Measurements from ENCODE around the gene JMJD4.

The JMJD4 gene, protein sequence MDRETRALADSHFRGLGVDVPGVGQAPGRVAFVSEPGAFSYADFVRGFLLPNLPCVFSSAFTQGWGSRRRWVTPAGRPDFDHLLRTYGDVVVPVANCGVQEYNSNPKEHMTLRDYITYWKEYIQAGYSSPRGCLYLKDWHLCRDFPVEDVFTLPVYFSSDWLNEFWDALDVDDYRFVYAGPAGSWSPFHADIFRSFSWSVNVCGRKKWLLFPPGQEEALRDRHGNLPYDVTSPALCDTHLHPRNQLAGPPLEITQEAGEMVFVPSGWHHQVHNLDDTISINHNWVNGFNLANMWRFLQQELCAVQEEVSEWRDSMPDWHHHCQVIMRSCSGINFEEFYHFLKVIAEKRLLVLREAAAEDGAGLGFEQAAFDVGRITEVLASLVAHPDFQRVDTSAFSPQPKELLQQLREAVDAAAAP

DNA sequence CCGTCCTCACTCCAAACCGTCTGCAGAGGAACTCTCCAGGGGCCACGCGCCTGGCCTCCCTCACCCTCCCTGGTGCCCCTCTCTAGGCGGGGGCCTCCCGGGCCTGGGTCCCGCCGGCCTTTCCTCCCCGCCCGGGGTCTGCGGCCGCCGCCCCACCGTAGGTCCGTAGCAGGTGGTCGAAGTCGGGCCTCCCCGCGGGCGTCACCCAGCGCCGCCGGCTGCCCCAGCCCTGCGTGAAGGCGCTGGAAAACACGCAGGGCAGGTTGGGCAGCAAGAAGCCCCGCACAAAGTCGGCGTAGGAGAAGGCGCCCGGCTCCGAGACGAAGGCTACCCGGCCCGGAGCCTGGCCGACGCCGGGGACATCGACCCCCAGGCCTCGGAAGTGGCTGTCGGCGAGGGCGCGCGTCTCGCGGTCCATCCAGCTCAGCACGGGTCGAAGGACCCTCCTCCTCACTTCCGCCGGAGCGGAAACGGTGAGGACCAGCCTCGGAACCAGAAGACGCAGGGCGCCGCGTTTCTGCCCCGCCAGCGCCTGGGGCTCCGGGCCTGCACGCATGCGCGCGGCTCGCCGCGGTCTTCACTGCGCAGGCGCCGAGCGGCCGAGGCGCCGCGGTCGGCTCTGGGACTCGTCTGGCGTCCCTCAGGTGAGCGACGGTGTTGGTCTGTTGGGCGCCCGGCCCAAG, at the start of gene JMJD4, which contains the start of gene SNAP47:
Gene JMJD4, minus strand, starts transcription at position 447 of the 683 bp plus-strand sequence. Its CDS starts 29 bp downstream, at position 418.
Gene SNAP47, plus strand, starts transcription at position 580 of the 683 bp plus-strand sequence. CDS start 12,302 bp downstream, outside the sequence.
- Histone ChIP-seq H3K9ac (ENCODE audit: low read length) (peak within 1 kb of the TSS; percentile 95), H3K27me3 (replicated peaks; ENCODE audit: control insufficient read depth, insufficient read depth, low read length) (no peaks in the 10 kb centered on the region), H3K4me1 (ENCODE audit: control insufficient read depth, insufficient read depth, low read length) (peaks cover 18% of the 10 kb centered on the region), H3K36me3 (ENCODE audit: control insufficient read depth, insufficient read depth, low read length, severe bottlenecking) (peaks cover 21% of the 10 kb centered on the region), H3K4me3 (ENCODE audit: low read length) (peak within 1 kb of the TSS; percentile 98), H3K9me3 (ENCODE audit: control insufficient read depth, low read length) (no peaks in the 10 kb centered on the region)
- DNase-seq (ENCODE audit: low read depth) = peak; percentile 96

DNA sequence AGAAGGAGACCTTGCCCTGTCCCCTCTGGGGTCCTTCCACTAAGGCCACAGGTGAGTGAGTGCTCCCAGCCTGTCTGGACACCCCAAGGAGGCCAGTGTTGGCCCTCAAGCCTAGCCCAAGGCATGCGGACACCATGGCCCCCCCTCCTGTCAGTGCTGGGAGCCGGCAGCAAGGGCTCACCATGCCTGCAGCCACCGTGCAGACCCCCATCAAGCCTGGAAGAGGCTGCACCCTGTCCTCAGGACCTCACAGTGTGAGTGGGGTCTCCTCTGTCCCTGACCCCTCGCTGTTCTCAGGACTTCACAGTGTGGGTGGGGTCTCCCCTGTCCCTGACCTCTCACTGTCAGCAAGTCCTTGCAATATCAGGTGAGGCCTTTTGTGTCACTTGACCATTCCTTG, 47.1 kb upstream of the JMJD4 start:
- Histone ChIP-seq H3K27me3 (replicated peaks; ENCODE audit: control insufficient read depth, insufficient read depth, low read length) (peaks cover 4% of the 10 kb centered on the region), H3K9ac (ENCODE audit: low read length) (no peak overlapping the region), H3K4me1 (ENCODE audit: control insufficient read depth, insufficient read depth, low read length) (peaks cover 16% of the 10 kb centered on the region), H3K4me3 (ENCODE audit: low read length) (no peak overlapping the region), H3K9me3 (ENCODE audit: control insufficient read depth, low read length) (no peaks in the 10 kb centered on the region), H3K36me3 (ENCODE audit: control insufficient read depth, insufficient read depth, low read length, severe bottlenecking) (no peaks in the 10 kb centered on the region)
- DNase-seq (ENCODE audit: low read depth) = no peak

DNA sequence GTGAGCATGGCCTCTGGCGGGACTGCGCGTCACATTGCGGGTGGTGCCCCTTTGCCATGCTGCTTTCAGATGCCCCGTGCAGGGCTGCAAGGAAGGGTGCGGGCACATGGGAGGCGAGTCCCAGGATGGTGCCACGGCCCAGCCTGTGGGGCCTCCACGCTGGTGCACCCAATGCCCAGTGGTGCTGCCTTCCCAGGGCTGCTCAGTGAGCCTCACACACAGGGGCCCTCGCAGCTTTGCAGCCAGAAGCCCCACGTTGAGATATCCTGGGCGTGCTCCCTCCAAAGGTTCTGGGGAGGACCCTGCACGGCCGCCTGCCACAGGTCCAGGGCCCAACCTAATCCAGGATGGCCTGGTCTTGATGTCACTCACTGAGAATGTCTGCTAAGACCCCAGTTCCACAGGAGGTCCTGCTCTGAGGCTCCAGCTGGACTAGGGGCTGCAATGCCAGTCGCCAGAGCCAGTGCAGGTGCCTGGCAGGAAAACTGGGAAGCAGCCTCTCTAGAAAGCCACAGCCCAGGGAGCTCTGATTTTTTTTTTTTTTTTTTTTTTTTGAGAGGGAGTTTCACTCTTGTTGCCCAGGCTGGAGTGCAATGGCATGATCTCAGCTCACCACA, 46.3 kb upstream of the JMJD4 start:
- H3K4me1 ChIP-seq (ENCODE audit: control insufficient read depth, insufficient read depth, low read length) = peaks cover 9% of the 10 kb centered on the region
- no peak overlapping the region for H3K9ac ChIP-seq (ENCODE audit: low read length)
- no peaks in the 10 kb centered on the region for H3K9me3 ChIP-seq (ENCODE audit: control insufficient read depth, low read length)
- DNase-seq (ENCODE audit: low read depth) = no peak
- H3K27me3 ChIP-seq (replicated peaks; ENCODE audit: control insufficient read depth, insufficient read depth, low read length) = no peaks in the 10 kb centered on the region
- peaks cover 2% of the 10 kb centered on the region for H3K36me3 ChIP-seq (ENCODE audit: control insufficient read depth, insufficient read depth, low read length, severe bottlenecking)
- H3K4me3 ChIP-seq (ENCODE audit: low read length) = no peak overlapping the region

DNA sequence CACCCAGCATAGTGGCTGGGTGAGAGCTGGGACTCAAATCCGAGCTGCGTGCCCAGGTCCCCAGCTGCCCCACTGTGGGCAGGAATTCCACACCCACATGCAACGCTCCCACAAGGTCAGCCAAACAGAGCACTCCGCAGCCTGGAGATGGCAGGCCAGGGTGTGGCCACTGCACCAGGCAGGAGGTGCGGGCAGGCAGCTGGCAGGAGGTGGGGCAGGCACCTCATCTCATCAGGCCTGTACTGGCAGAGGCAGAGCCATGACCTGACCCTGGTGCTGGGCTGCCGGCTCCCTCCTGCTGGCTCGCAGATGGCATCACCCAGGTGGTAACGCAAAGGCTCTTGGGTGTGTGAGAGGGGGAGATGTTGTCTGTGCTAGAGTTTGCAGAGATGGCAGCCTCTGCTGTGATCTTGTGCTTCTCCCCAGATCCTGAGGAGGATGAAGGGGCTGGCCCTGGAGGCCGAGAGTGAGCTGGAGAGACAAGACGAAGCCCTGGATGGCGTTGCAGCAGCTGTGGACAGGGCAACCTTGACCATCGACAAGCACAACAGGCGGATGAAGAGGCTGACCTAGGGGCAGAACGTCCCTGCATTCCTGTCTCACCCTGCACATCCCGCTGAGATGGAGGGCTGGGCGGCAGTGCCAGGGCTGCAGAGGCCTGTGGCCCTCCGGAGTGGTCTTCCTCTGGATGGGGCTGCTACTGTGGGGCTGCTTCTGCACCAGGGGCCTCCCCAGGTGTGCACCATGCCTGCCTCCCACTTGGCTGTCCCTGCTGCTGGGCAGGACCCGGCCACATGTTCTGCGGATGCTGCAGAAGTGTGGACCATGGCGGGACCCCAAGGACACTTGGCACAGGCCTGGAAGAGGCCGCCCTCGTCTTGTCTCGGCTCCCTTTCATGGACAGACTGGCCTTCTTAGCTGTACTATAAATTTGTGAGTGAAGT, 45.3 kb upstream of the JMJD4 start:
- Histone ChIP-seq H3K9me3 (ENCODE audit: control insufficient read depth, low read length) (no peaks in the 10 kb centered on the region), H3K9ac (ENCODE audit: low read length) (no peak overlapping the region), H3K4me1 (ENCODE audit: control insufficient read depth, insufficient read depth, low read length) (peaks cover 9% of the 10 kb centered on the region), H3K27me3 (replicated peaks; ENCODE audit: control insufficient read depth, insufficient read depth, low read length) (no peaks in the 10 kb centered on the region), H3K4me3 (ENCODE audit: low read length) (no peak overlapping the region), H3K36me3 (ENCODE audit: control insufficient read depth, insufficient read depth, low read length, severe bottlenecking) (peaks cover 8% of the 10 kb centered on the region)
- DNase-seq (ENCODE audit: low read depth) = no peak

DNA sequence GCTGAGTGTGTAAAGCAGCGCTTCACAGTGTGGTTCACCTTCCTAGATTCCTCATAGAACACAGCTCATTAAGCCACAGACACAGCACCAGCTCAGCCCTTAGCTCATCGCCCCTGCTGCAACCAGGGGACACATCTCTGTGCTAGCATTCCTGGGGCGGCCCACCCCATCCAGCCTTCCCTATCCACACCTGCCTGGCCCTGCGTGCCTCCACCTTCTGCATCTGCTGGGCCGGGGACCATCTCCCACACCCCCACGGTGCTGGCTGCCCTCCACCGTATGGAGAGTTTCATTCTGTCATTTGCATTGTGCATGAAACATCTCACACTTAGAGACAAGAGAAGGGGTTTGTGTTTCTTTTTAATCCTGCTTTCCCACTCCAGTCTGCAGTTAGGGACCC, 44.6 kb upstream of the JMJD4 start:
- DNase-seq (ENCODE audit: low read depth) = no peak
- Histone ChIP-seq H3K36me3 (ENCODE audit: control insufficient read depth, insufficient read depth, low read length, severe bottlenecking) (peaks cover 8% of the 10 kb centered on the region), H3K9ac (ENCODE audit: low read length) (no peak overlapping the region), H3K9me3 (ENCODE audit: control insufficient read depth, low read length) (no peaks in the 10 kb centered on the region), H3K27me3 (replicated peaks; ENCODE audit: control insufficient read depth, insufficient read depth, low read length) (no peaks in the 10 kb centered on the region), H3K4me1 (ENCODE audit: control insufficient read depth, insufficient read depth, low read length) (peaks cover 13% of the 10 kb centered on the region), H3K4me3 (ENCODE audit: low read length) (no peak overlapping the region)

DNA sequence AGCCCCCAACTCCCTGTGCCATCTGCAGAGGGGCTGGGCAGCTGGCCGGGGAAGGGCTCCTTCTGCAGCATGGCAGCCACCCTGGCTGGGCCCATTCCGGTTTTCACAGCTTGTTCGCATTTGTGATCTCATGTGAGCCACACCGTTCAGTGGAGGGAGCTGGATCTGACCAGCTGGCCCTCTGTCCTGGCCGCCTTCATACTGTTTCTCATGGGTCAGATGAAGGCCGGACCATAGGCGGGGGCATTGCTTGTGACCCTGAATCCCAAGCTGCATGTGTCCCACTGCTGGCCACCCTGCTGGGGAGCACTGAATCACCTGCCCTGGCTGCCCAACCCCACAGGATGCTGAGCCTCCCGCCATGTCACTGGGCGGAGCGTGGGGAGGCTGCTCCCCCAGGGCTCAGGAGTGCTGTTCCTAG, 43.9 kb upstream of the JMJD4 start:
- Histone ChIP-seq H3K4me3 (ENCODE audit: low read length) (no peak overlapping the region), H3K27me3 (replicated peaks; ENCODE audit: control insufficient read depth, insufficient read depth, low read length) (no peaks in the 10 kb centered on the region), H3K36me3 (ENCODE audit: control insufficient read depth, insufficient read depth, low read length, severe bottlenecking) (peaks cover 8% of the 10 kb centered on the region), H3K9me3 (ENCODE audit: control insufficient read depth, low read length) (no peaks in the 10 kb centered on the region), H3K9ac (ENCODE audit: low read length) (no peak overlapping the region), H3K4me1 (ENCODE audit: control insufficient read depth, insufficient read depth, low read length) (peaks cover 15% of the 10 kb centered on the region)
- DNase-seq (ENCODE audit: low read depth) = no peak

DNA sequence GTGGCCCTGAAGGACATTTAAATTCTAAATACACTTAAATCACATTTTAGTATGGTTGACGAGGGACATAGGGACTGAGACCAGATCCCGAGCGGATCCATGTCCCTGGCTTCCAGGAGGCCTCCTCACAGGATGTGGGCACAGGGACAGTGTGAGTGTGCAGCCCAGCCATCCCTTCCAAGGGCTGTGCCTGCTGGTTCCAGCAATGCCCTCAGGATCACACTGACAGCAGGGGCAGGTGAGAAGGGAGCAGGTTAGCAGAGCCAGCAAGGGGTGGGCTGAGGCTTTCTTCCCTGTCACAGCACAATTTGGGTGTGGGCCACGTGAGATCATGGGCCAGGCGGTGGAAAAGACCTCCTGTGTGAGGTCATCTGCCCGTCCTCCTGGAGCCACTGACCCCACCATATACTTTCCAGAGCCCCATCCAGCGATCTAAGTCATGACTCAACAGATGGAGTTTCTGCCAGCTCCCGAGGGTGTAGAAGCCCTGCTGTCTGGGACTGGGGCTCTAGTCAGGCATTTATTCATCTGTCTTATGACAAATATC, 43.4 kb upstream of the JMJD4 start:
- DNase-seq (ENCODE audit: low read depth) = peak; percentile 64
- no peak overlapping the region for H3K4me3 ChIP-seq (ENCODE audit: low read length)
- peaks cover 8% of the 10 kb centered on the region for H3K36me3 ChIP-seq (ENCODE audit: control insufficient read depth, insufficient read depth, low read length, severe bottlenecking)
- H3K4me1 ChIP-seq (ENCODE audit: control insufficient read depth, insufficient read depth, low read length) = peaks cover 15% of the 10 kb centered on the region
- H3K9ac ChIP-seq (ENCODE audit: low read length) = no peak overlapping the region
- H3K9me3 ChIP-seq (ENCODE audit: control insufficient read depth, low read length) = no peaks in the 10 kb centered on the region
- H3K27me3 ChIP-seq (replicated peaks; ENCODE audit: control insufficient read depth, insufficient read depth, low read length) = no peaks in the 10 kb centered on the region

DNA sequence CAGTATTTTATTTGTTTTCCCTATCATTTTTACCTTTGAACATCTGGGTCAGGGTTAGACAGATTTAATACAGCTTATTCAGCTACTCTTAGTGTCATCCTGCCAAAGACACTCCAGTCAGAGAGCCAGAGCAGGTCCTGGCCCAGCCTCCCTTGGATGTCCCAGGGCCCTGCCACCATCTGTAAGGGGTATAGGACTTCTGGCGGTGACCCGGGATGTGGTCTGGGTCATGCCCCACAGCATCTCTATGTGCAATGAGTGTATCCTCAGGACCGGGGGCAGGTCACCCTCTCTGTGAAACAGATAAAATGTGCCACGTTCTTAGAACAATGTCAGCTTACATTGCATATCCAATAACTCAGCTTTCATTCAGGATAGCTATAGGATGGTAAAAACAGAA, 42.5 kb upstream of the JMJD4 start:
- no peak overlapping the region for H3K4me3 ChIP-seq (ENCODE audit: low read length)
- peaks cover 15% of the 10 kb centered on the region for H3K4me1 ChIP-seq (ENCODE audit: control insufficient read depth, insufficient read depth, low read length)
- H3K36me3 ChIP-seq (ENCODE audit: control insufficient read depth, insufficient read depth, low read length, severe bottlenecking) = peaks cover 8% of the 10 kb centered on the region
- H3K27me3 ChIP-seq (replicated peaks; ENCODE audit: control insufficient read depth, insufficient read depth, low read length) = no peaks in the 10 kb centered on the region
- H3K9ac ChIP-seq (ENCODE audit: low read length) = no peak overlapping the region
- DNase-seq (ENCODE audit: low read depth) = no peak
- H3K9me3 ChIP-seq (ENCODE audit: control insufficient read depth, low read length) = no peaks in the 10 kb centered on the region

DNA sequence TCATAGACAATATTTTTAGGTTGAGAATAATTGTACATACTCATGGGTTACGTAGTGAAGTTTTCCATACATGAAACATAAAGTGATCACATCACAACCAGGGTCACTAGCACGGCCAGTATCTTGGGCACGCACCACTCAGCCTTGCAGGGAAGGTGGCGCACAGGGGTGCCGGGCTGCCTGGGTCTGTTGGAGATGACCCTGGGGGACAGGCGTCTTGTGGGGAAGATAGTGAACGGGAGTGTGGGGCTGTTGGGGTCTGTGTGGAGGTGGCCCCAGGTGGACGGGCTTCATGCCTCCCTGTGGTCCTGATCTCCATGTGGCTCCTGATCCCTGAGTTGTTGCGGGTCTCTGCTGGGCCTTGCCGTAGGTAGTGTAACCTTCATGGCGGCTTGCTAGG, 42.1 kb upstream of the JMJD4 start:
- Histone ChIP-seq H3K4me3 (ENCODE audit: low read length) (no peak overlapping the region), H3K27me3 (replicated peaks; ENCODE audit: control insufficient read depth, insufficient read depth, low read length) (no peaks in the 10 kb centered on the region), H3K4me1 (ENCODE audit: control insufficient read depth, insufficient read depth, low read length) (peaks cover 15% of the 10 kb centered on the region), H3K36me3 (ENCODE audit: control insufficient read depth, insufficient read depth, low read length, severe bottlenecking) (peaks cover 12% of the 10 kb centered on the region), H3K9me3 (ENCODE audit: control insufficient read depth, low read length) (no peaks in the 10 kb centered on the region), H3K9ac (ENCODE audit: low read length) (no peak overlapping the region)
- no peak for DNase-seq (ENCODE audit: low read depth)

DNA sequence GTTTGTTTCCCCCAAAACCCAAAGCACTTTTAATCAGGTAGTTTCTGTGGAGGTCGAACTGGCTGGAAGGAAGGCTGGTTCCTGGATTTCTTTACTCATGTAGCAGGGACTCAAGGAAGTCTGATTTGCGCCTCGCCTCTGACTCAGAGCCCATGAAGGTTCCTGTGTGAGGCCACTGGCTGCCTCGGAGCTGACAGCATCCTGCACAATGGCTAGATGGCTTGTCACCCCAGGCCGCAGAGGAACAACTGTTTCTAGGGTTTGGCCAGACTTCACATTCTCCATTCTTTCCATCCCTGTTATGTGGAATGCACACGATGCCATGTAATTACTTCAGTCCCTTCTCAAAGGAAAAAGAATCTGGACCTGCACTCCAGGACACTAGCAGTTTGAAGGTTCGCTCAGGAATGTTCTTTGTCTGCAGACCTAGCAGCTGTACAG, 41.2 kb upstream of the JMJD4 start:
- Histone ChIP-seq H3K27me3 (replicated peaks; ENCODE audit: control insufficient read depth, insufficient read depth, low read length) (no peaks in the 10 kb centered on the region), H3K4me3 (ENCODE audit: low read length) (no peak overlapping the region), H3K9me3 (ENCODE audit: control insufficient read depth, low read length) (no peaks in the 10 kb centered on the region), H3K9ac (ENCODE audit: low read length) (no peak overlapping the region), H3K4me1 (ENCODE audit: control insufficient read depth, insufficient read depth, low read length) (peaks cover 15% of the 10 kb centered on the region), H3K36me3 (ENCODE audit: control insufficient read depth, insufficient read depth, low read length, severe bottlenecking) (peaks cover 14% of the 10 kb centered on the region)
- DNase-seq (ENCODE audit: low read depth) = peak; percentile 81
